GM12878 (cell line): ENCODE results near the gene MIGA2. TPM values are rescaled to one million over a fixed set of nuclear protein-coding genes. Genes with fewer than 3 reads are reported as not detected.

ENCODE experiments used
- ATAC-seq: fragments of 200-7000 bp; cut with Tn5 transposase; 3 replicates; pipeline ENCODE4 v1.9.1; 2020; ENCODE audit warnings: mild to moderate bottlenecking, moderate library complexity
- BruUV-seq: library from RNA; stranded (reverse); fragments of 400-500 nt; replicated peaks from 2 replicates; lab custom pipeline; 2021; lab: Mats Ljungman, UMichigan
- CTCF ChIA-PET: fragments of 300-600 bp; sonication (Branson Sonifier 250); formaldehyde crosslinking; extraction: SDS; loops from one replicate; lab custom pipeline; 2021; ENCODE audit warnings: inconsistent platforms; lab: Yijun Ruan, JAX
- POLR2A ChIA-PET: fragments of 350-600 bp; formaldehyde crosslinking; extraction: SDS; loops from one replicate; lab custom pipeline; 2021; ENCODE audit warnings: inconsistent platforms; lab: Charles Lee
- RAD21 ChIA-PET: fragments of 300-600 bp; sonication (Branson Sonifier 250); formaldehyde crosslinking; loops from one replicate; lab custom pipeline; 2023; ENCODE audit warnings: antibody characterized with exemption; ENCODE audit not compliant: unreplicated experiment; lab: Charles Lee
- SMC1A ChIA-PET: fragments of 300-600 bp; sonication (Branson Sonifier 250); formaldehyde crosslinking; loops from one replicate; lab custom pipeline; 2023; ENCODE audit not compliant: unreplicated experiment, uncharacterized antibody; lab: Charles Lee
- DNase-seq: peaks from one replicate; pipeline ENCODE4 v3.0.0-alpha.2; 2011; ENCODE audit warnings: low read depth, low spot score
- FAIRE-seq: peaks from 3 replicates; lab custom pipeline; 2011; peaks lifted over from hg19 to GRCh38; lab: Jason Lieb, UNC
- H2AFZ ChIP-seq: 2 replicates; pipeline ENCODE4 v1.6.0; 2011; ENCODE audit warnings: low read depth, low read length, control low read depth; ENCODE audit not compliant: control insufficient read depth
- H3K27ac ChIP-seq: 2 replicates; pipeline ENCODE4 v1.5.1; 2011; ENCODE audit warnings: control low read depth; ENCODE audit not compliant: control insufficient read depth, insufficient read depth
- H3K27me3 ChIP-seq, 2 experiments: replicated peaks in 1 of 2; 2 replicates each; pipeline versions ENCODE4 v1.6.0 to v1.6.1; 2011; ENCODE audit warnings: low read length in 1 of 2; ENCODE audit not compliant: control insufficient read depth in 2 of 2, insufficient read depth in 2 of 2
- H3K36me3 ChIP-seq, 2 experiments: 2 replicates each; pipeline ENCODE4 v1.5.1; 2011; ENCODE audit warnings: low read length in 1 of 2; ENCODE audit not compliant: control insufficient read depth in 2 of 2, insufficient read depth in 2 of 2
- H3K4me1 ChIP-seq: 2 replicates; pipeline ENCODE4 v1.6.1; 2011; ENCODE audit warnings: mild to moderate bottlenecking, low read length, moderate library complexity, mixed read lengths; ENCODE audit not compliant: control insufficient read depth, insufficient read depth
- H3K4me2 ChIP-seq: 2 replicates; pipeline ENCODE4 v1.6.0; 2011; ENCODE audit warnings: control low read depth; ENCODE audit not compliant: control insufficient read depth, insufficient read depth
- H3K4me3 ChIP-seq: fragments of 200-600 bp; sonication (generic); 2 replicates; pipeline ENCODE4 v1.5.1; 2016
- H3K79me2 ChIP-seq: 2 replicates; pipeline ENCODE4 v1.6.0; 2011; ENCODE audit warnings: low read length; ENCODE audit not compliant: control insufficient read depth, insufficient read depth
- H3K9ac ChIP-seq: 2 replicates; pipeline ENCODE4 v1.8.0; 2011; ENCODE audit warnings: low read length, control low read depth, mixed read lengths; ENCODE audit not compliant: control insufficient read depth, insufficient read depth
- H3K9me3 ChIP-seq: replicated peaks from 3 replicates; pipeline ENCODE4 v1.5.1; 2011; ENCODE audit warnings: mild to moderate bottlenecking, low read length; ENCODE audit not compliant: control insufficient read depth, insufficient read depth
- H4K20me1 ChIP-seq: 2 replicates; pipeline ENCODE4 v1.6.0; 2011; ENCODE audit not compliant: control insufficient read depth, insufficient read depth
- KDM1A ChIP-seq: fragments of 200-600 bp; sonication (generic); IDR thresholded peaks from 2 replicates; pipeline ENCODE4 v1.6.1; 2016; ENCODE audit warnings: borderline replicate concordance
- MEF2B ChIP-seq: fragments of 450-650 bp; IDR thresholded peaks from 2 replicates; pipeline ENCODE4 v1.6.1; 2018; ENCODE audit warnings: mild to moderate bottlenecking, moderate library complexity; ENCODE audit not compliant: partially characterized antibody, poor library complexity, severe bottlenecking
- MTA2 ChIP-seq: fragments of 450-650 bp; IDR thresholded peaks from 2 replicates; pipeline ENCODE4 v1.6.1; 2016; ENCODE audit warnings: low read depth, mild to moderate bottlenecking, moderate library complexity
- NFIC ChIP-seq: IDR thresholded peaks from 2 replicates; pipeline ENCODE4 v1.6.1; 2012; ENCODE audit warnings: low read depth, mild to moderate bottlenecking, inconsistent platforms, low read length, moderate library complexity
- NRF1 ChIP-seq: conservative IDR thresholded peaks from 2 replicates; pipeline ENCODE4 v1.6.1; 2011; ENCODE audit warnings: mild to moderate bottlenecking, low read depth, low read length, improper control_type of control experiment
- PAX5 ChIP-seq: IDR thresholded peaks from 2 replicates; pipeline ENCODE4 v1.6.1; 2011; ENCODE audit warnings: low read depth, low read length, borderline replicate concordance
- RUNX3 ChIP-seq: IDR thresholded peaks from 2 replicates; pipeline ENCODE4 v1.6.1; 2012; ENCODE audit warnings: low read length, inconsistent platforms
- WGBS: methylation state at CpG from one replicate; pipeline ENCODE4 v1.1.6; 2016; ENCODE audit warnings: low lambda C conversion rate; ENCODE audit not compliant: insufficient replicate concordance, insufficient coverage; ENCODE audit errors: missing lambda C conversion rate; 5-methylcytosine and 5-hydroxymethylcytosine counted together
- in situ Hi-C: fragments of 300-500 bp; cut with MboI; formaldehyde crosslinking; loops from 9 replicates; pipeline ENCODE4 v1.14.3; 2018; ENCODE audit warnings: mixed read lengths
- intact Hi-C: fragments of 100-400 bp; cut with micrococcal nuclease; formaldehyde crosslinking; loops from one replicate; pipeline ENCODE4 v1.14.2; 2022; ENCODE audit not compliant: unreplicated experiment
- polyA plus RNA-seq, 11 experiments: library from polyadenylated mRNA; depleted of rRNA in 4 of 11; unstranded in 6 of 11; stranded (reverse) in 5 of 11; fragments of >200 nt; fragmentation: Nextera tagmentation in 4 of 11; fragmentation: Illumina TruSeq in 1 of 11; extraction: Ambion mirVana in 4 of 11; extraction: Trizol in 1 of 11; gene quantifications; 1 replicate in 1 of 11; 2 replicates in 10 of 11; pipeline versions ENCODE4 v1.2.1 to v1.2.3, GENCODE V29; 2011 to 2016; ENCODE audit warnings: inconsistent platforms in 2 of 11, missing spikeins in 2 of 11, low read depth in 1 of 11
- total RNA-seq, 4 experiments: library from RNA; depleted of rRNA in 3 of 4; stranded (reverse); fragments of >200 nt in 3 of 4; fragmentation: Illumina TruSeq in 1 of 4; extraction: Trizol in 1 of 4; gene quantifications; 2 replicates each; pipeline versions ENCODE4 v1.2.1 to v1.2.3, GENCODE V29; 2013 to 2021
- TF ChIP-seq, protein P1 (sequence below): fragments of 450-650 bp; formaldehyde crosslinking; IDR thresholded peaks from 2 replicates; pipeline ENCODE4 v1.5.0; 2022; ENCODE audit warnings: mild to moderate bottlenecking, missing genetic modification characterization
- TF ChIP-seq, protein P2 (sequence below): fragments of 450-650 bp; formaldehyde crosslinking; IDR thresholded peaks from 2 replicates; pipeline ENCODE4 v1.4.0; 2022; ENCODE audit warnings: mild to moderate bottlenecking, moderate library complexity

MIGA2 gene
- total and polyA plus RNA-seq, 10 of the 15 experiments (the other 5 are each of a cell fraction or from before 2014, with no cell fraction given): 0.14 to 31.0 (median 12.7) TPM

DNA sequence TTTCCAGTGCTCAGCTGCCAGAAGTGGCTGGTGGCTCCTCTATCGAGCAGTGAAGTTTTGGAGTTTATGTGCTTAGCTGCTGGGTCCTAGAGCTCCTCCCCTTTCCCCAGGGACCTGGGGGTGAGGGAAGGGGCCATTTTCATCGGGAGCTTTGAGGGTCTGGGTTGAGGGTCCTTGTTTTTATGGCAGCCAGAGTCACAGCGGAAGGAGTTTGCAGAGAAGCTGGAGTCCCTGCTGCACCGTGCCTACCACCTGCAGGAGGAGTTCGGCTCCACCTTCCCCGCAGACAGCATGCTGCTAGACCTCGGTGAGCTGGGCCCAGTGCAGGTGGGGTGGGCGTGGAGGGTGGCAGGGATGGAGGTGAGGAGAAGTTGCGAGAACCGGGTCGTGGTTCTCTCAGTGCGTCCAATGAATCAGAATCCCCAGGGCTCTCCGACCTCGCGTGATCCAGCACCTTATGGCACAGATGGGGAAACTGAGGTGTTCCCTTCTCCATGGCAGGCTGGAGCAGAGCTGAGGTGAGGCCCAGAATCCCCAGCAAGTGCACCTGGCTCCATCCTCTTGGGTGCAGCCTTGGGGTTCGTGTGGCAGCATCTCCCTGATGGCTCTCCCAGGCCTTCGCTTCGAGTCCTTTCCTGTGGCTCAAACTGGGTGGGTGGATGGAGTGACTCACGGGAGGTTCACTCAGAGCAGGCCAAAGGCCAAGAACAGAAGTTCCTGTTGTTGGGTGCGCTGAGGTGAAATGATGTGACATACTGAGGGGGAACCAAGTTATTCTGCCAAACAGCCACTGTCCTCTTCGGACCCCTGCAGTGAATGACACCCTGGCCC lies 22.8 kb downstream of the MIGA2 start:
- intact Hi-C loops (no loop called here), in situ Hi-C loops (no loop called here)
- H3K79me2 ChIP-seq: no peaks in the 10 kb centered on the region
- no peak overlapping the region for H3K4me3 ChIP-seq
- ChIA-PET CTCF (interaction anchor here (0.6 to 0.7 kb wide), 2 partner anchors 8 to 125 kb away, joined by 3 read pairs; no protein-coding TSS in a partner anchor), POLR2A (no interaction called here), SMC1A (no interaction called here), RAD21 (no interaction called here)
- H2AFZ ChIP-seq: no peak overlapping the region
- no peaks in the 10 kb centered on the region for H4K20me1 ChIP-seq
- TF ChIP-seq NRF1 (no peak), MTA2 (no peak), MEF2B (peak; percentile 32), RUNX3 (no peak), NFIC (no peak), KDM1A (no peak), PAX5 (no peak)
- TF ChIP-seq, protein P1, sequence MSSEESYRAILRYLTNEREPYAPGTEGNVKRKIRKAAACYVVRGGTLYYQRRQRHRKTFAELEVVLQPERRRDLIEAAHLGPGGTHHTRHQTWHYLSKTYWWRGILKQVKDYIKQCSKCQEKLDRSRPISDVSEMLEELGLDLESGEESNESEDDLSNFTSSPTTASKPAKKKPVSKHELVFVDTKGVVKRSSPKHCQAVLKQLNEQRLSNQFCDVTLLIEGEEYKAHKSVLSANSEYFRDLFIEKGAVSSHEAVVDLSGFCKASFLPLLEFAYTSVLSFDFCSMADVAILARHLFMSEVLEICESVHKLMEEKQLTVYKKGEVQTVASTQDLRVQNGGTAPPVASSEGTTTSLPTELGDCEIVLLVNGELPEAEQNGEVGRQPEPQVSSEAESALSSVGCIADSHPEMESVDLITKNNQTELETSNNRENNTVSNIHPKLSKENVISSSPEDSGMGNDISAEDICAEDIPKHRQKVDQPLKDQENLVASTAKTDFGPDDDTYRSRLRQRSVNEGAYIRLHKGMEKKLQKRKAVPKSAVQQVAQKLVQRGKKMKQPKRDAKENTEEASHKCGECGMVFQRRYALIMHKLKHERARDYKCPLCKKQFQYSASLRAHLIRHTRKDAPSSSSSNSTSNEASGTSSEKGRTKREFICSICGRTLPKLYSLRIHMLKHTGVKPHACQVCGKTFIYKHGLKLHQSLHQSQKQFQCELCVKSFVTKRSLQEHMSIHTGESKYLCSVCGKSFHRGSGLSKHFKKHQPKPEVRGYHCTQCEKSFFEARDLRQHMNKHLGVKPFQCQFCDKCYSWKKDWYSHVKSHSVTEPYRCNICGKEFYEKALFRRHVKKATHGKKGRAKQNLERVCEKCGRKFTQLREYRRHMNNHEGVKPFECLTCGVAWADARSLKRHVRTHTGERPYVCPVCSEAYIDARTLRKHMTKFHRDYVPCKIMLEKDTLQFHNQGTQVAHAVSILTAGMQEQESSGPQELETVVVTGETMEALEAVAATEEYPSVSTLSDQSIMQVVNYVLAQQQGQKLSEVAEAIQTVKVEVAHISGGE (CRISPR knock-in tag): no peak
- TF ChIP-seq, protein P2, sequence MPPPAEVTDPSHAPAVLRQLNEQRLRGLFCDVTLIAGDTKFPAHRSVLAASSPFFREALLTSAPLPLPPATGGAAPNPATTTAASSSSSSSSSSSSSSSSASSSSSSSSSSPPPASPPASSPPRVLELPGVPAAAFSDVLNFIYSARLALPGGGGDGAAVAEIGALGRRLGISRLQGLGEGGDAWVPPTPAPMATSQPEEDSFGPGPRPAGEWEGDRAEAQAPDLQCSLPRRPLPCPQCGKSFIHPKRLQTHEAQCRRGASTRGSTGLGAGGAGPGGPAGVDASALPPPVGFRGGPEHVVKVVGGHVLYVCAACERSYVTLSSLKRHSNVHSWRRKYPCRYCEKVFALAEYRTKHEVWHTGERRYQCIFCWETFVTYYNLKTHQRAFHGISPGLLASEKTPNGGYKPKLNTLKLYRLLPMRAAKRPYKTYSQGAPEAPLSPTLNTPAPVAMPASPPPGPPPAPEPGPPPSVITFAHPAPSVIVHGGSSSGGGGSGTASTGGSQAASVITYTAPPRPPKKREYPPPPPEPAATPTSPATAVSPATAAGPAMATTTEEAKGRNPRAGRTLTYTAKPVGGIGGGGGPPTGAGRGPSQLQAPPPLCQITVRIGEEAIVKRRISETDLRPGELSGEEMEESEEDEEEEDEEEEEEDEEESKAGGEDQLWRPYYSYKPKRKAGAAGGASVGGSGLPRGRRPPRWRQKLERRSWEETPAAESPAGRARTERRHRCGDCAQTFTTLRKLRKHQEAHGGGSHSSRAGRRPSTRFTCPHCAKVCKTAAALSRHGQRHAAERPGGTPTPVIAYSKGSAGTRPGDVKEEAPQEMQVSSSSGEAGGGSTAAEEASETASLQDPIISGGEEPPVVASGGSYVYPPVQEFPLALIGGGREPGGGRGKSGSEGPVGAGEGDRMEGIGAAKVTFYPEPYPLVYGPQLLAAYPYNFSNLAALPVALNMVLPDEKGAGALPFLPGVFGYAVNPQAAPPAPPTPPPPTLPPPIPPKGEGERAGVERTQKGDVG: no peak
- H3K4me1 ChIP-seq: no peaks in the 10 kb centered on the region
- no peaks in the 10 kb centered on the region for H3K27me3 ChIP-seq
- H3K27ac ChIP-seq: no peak overlapping the region
- no peak overlapping the region for H3K9ac ChIP-seq
- no peaks in the 10 kb centered on the region for H3K9me3 ChIP-seq
- no TSS peak for BruUV-seq
- FAIRE-seq: no peak
- no peak overlapping the region for H3K4me2 ChIP-seq
- H3K36me3 ChIP-seq: peaks cover 7 to 10% of the 10 kb centered on the region in 2 experiments; a peak in 3 of 4 replicates
- 92% methylated on average over 21 of the region's 21 CpGs for WGBS
- DNase-seq: no peak
- ATAC-seq: no peak
